Adrenal gland (tissue), 12 donors: Measurements from ENCODE around the gene BNIP3. TPM values are rescaled to one million over a fixed set of nuclear protein-coding genes. Genes with fewer than 3 reads are reported as not detected.

Experiments
- DNase-seq, 7 donors: peaks; one replicate each; pipeline ENCODE4 v3.0.0-alpha.2; 2019 to 2020
- H3K27ac ChIP-seq, 5 donors: fragments of 200-600 bp; sonication (generic) in 4 of 5; 1 replicate in 3 of 5; 2 replicates in 2 of 5; pipeline versions ENCODE4 v1.5.1 to v1.8.0; 2016 to 2020; ENCODE audit warnings: mild to moderate bottlenecking in 1 of 5
- H3K27me3 ChIP-seq: fragments of 200-600 bp; 2 replicates; pipeline ENCODE4 v1.8.0; 2021
- H3K36me3 ChIP-seq, 2 donors: fragments of 200-600 bp; replicated peaks in 1 of 2; 1 replicate in 1 of 2; 2 replicates in 1 of 2; pipeline versions ENCODE4 v1.5.1 to v1.8.0; 2018 to 2022
- H3K4me1 ChIP-seq, 2 donors: fragments of 200-600 bp; replicated peaks in 1 of 2; 1 replicate in 1 of 2; 2 replicates in 1 of 2; pipeline versions ENCODE4 v1.5.1 to v1.8.0; 2018 to 2021
- H3K4me3 ChIP-seq, 4 donors: fragments of 200-600 bp; sonication (generic) in 3 of 4; one replicate each; pipeline ENCODE4 v1.5.1; 2016 to 2018
- H3K9me3 ChIP-seq, 3 donors: fragments of 200-600 bp; sonication (generic) in 1 of 3; replicated peaks in 1 of 3; 1 replicate in 2 of 3; 2 replicates in 1 of 3; pipeline versions ENCODE4 v1.5.1 to v1.8.0; 2016 to 2021
- POLR2A ChIP-seq, 2 donors: fragments of 450-650 bp; IDR thresholded peaks; one replicate each; pipeline ENCODE4 v1.6.1; 2017; ENCODE audit warnings: antibody characterized with exemption in 2 of 2, mild to moderate bottlenecking in 2 of 2, moderate library complexity in 1 of 2
- WGBS, 4 donors: extraction: QIAGEN DNeasy Blood & Tissue Kit in 2 of 4; methylation state at CpG; one replicate each; pipeline versions ENCODE4 v1.1.5 to v1.1.7; 2013 to 2017; 5-methylcytosine and 5-hydroxymethylcytosine counted together
- intact Hi-C, 2 donors: fragments of 100-400 bp; cut with DNase I; formaldehyde crosslinking; loops; one replicate each; pipeline versions ENCODE4 v1.14.1 to v1.15.0; 2022 to 2023
- polyA plus RNA-seq, 3 donors: library from polyadenylated mRNA; stranded (reverse); fragments of 200-250 nt in 2 of 3; fragments of 350-450 nt in 1 of 3; fragmentation: Illumina TruSeq in 1 of 3; extraction: RNeasy Lipid Tissue Mini Kit (QIAGEN cat#74804) in 1 of 3; gene quantifications; one replicate each; pipeline ENCODE4 v1.2.3, GENCODE V29; 2013 to 2014
- total RNA-seq, 9 donors: library from RNA; depleted of rRNA in 4 of 9; stranded (reverse); fragments of >200 nt in 4 of 9; fragments of 120-200 nt in 1 of 9; fragmentation: NEBNext Ultra II Directional in 1 of 9; extraction: Animal tissue kit (Norgen Biotek cat#: 25700) in 1 of 9; gene quantifications; one replicate each; pipeline versions ENCODE4 v1.1.0 to v1.2.4, GENCODE V29; 2013 to 2023
- TF ChIP-seq, protein P1 (sequence below), 6 experiments: fragments of 450-650 bp in 4 of 6; fragments of 200-600 bp in 2 of 6; sonication (generic) in 1 of 6; IDR thresholded peaks; 1 replicate in 5 of 6; 2 replicates in 1 of 6; pipeline versions ENCODE4 v1.5.1 to v1.8.0; 2016 to 2021; ENCODE audit warnings: antibody characterized with exemption in 6 of 6, mild to moderate bottlenecking in 2 of 6, moderate library complexity in 1 of 6
- donor health status: healthy with polysubstance abuse.
- donor health status: Bipolar disorder and iron deficiency.
- donor health status: DM: yes; HTN: yes; CAD: no.
- donor health status: DM: no; HTN: no; CAD: no.
- donor health status: DM: no; HTN: no; CAD: no.
- donor health status: DM: yes; HTN: yes; CAD: no.

Gene BNIP3
- total and polyA plus RNA-seq, 12 donors, result 14.2 to 132 (median 76.4) TPM

DNA sequence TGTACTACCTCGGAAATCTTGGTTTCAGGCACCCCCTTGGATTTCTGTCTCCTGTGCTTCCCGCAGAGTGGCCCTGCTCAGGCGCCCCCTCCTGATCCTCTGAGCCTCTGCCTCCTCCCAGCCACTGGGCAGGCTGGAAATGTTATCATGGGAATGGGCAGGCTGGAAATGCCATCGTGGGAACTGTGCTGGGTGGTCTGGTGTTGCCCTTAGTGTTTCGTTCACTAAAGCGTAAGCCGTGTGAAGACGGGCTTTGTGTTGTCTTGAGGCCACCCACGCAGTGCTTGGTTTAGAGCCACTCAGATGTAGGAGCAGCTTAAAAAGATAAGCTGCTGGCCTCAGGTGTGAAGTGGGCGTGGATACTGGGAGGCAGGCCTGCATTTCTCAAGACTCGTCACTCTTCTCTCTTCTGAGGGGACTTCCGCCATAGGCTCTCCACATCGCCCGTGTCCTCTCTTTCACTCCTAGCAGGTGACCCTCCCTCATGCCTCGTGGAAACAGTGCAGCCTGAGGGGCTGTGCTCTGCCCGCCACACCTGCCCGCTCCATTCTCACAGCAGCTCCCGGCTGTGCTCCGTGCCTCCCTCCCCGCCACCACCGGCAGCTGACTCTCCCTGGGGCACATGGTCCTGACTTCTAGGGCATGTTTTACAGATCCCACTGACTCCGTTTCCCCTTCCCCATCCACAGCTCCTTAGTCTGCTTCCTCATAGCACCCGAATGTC, 52.4 kb downstream of the BNIP3 start:
- H3K9me3 ChIP-seq, result no peaks in the 10 kb centered on the region
- H3K27me3 ChIP-seq, result no peaks in the 10 kb centered on the region
- intact Hi-C loops, result no loop called here
- WGBS, 4 donors, result 82 to 87% (median 86%) methylated on average over 19 to 23 of the region's 23 CpGs
- peak overlapping the region in 2 of 5 donors; percentile 24 to 70 for H3K27ac ChIP-seq
- H3K4me3 ChIP-seq, result no peak overlapping the region
- H3K36me3 ChIP-seq, result no peaks in the 10 kb centered on the region
- DNase-seq, result peak in 1 of 7 donors; percentile 50
- TF ChIP-seq, protein P1, sequence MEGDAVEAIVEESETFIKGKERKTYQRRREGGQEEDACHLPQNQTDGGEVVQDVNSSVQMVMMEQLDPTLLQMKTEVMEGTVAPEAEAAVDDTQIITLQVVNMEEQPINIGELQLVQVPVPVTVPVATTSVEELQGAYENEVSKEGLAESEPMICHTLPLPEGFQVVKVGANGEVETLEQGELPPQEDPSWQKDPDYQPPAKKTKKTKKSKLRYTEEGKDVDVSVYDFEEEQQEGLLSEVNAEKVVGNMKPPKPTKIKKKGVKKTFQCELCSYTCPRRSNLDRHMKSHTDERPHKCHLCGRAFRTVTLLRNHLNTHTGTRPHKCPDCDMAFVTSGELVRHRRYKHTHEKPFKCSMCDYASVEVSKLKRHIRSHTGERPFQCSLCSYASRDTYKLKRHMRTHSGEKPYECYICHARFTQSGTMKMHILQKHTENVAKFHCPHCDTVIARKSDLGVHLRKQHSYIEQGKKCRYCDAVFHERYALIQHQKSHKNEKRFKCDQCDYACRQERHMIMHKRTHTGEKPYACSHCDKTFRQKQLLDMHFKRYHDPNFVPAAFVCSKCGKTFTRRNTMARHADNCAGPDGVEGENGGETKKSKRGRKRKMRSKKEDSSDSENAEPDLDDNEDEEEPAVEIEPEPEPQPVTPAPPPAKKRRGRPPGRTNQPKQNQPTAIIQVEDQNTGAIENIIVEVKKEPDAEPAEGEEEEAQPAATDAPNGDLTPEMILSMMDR (IDR thresholded peaks at IDR 0.05), result no peak
- TF ChIP-seq POLR2A (IDR thresholded peaks at IDR 0.05), result no peak
- H3K4me1 ChIP-seq, result peaks cover 10 to 55% of the 10 kb centered on the region in 2 donors

DNA sequence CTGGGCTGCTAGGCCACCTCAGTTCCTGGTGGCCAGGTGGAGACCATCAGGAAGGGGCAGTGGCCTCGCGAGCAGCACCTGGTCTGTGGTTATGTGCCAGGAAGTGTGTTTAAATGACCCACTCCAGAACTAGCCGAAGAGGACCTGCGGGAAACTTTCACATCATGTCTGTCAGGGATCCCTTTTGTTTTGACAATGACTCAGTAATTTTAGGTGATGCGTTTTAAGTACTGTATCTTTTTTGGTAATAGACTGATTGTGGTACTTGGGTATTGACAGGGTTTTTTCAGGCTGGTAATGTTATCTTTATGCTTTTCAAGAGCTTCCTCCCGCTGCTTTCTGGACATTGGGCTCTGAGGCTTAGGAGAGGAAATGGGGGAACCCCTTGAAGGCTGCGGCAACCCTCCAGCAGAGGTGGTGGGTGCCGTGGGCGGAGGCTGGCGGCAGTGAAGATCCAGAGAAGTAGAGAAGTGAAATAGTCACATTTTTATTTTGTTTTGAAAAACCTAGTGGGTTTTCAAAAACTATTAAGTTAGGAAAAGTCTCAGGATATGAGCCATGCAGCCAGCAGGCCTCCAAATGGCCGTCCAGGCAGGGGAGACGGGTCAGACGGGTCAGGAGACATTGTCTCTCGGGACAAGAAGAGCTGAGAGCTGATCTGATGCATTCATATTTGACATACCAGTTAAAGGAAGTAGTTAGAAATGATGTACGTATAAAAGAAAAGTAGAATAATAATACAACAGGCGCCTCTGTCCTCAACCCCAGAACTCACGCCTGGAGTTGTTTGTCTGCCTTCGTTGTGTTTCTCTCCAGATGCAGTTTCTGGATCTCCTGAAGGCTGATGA, 53.3 kb downstream of the BNIP3 start:
- peak overlapping the region in 2 of 5 donors; percentile 44 to 70 for H3K27ac ChIP-seq
- no peaks in the 10 kb centered on the region for H3K9me3 ChIP-seq
- H3K4me3 ChIP-seq, result no peak overlapping the region
- no peak for TF ChIP-seq POLR2A (IDR thresholded peaks at IDR 0.05)
- TF ChIP-seq, protein P1 (IDR thresholded peaks at IDR 0.05), result no peak
- H3K4me1 ChIP-seq, result peaks cover 10 to 52% of the 10 kb centered on the region in 2 donors
- intact Hi-C loops, result no loop called here
- no peaks in the 10 kb centered on the region for H3K27me3 ChIP-seq
- DNase-seq, result peak in 1 of 7 donors; percentile 53
- H3K36me3 ChIP-seq, result no peaks in the 10 kb centered on the region
- WGBS, 4 donors, result 64 to 73% (median 69%) methylated on average over 18 of the region's 18 CpGs

DNA sequence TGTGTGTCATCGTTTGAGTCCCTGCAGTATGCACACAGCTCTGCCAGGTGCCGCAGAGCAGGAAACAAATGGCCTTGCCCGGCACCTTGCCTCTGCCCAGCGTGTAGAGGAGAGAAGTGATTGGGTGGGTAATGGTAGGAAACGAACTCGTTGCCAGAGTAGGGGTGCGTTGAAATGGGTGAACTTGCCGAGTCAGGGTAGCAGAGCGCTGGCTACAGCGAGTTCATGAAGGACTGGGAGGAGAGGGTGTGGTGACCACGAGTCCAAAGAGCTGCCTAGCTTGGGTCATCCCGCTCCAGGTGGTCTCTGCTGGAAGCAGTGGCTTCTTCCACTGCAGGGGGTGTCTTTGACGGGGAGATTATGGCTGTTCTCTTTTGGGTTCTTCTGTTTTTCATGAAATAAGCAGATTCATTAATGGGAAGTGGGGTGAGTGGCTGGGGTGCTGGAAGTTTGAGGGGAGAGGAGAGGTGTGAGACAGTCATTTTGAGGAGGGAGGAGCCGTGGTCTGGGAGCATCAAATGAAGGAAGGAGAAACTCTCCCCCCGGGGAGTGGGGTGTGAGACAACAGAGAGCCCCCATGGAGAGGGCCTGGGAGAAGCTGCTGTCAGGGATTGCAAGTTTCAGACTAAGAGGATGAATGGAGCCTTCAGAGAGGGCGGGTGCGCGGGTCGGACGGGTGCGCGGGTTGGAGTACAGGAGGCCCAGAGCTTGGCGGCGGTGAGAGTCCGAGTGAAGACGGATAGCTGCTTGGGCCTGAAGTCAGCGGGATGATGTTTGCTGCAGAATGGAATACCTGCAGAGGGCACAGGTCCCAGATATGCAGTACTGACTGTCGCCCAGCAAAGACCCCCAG, 54.8 kb downstream of the BNIP3 start:
- no peaks in the 10 kb centered on the region for H3K9me3 ChIP-seq

More for the DNA sequence above, 54.8 kb downstream of the BNIP3 start:
- Histone ChIP-seq H3K36me3 (no peaks in the 10 kb centered on the region), H3K27me3 (no peaks in the 10 kb centered on the region), H3K4me3 (no peak overlapping the region), H3K27ac (peak overlapping the region in 1 of 5 donors; percentile 14), H3K4me1 (peaks cover 8 to 37% of the 10 kb centered on the region in 2 donors)
- WGBS, 4 donors, result 87 to 92% (median 91%) methylated on average over 28 of the region's 28 CpGs
- no peak for DNase-seq
- intact Hi-C loops, result no loop called here
- TF ChIP-seq POLR2A (IDR thresholded peaks at IDR 0.05), result no peak
- TF ChIP-seq, protein P1 (IDR thresholded peaks at IDR 0.05), result no peak
